OCI-LY1 (cell line): Measurements from ENCODE around the gene LCOR.

Source experiments
- CTCF ChIP-seq: fragments of 200-600 bp; sonication (generic), shearing (Covaris generic); IDR thresholded peaks from 2 replicates; pipeline ENCODE4 v1.5.1; 2017; ENCODE audit warnings: mild to moderate bottlenecking, antibody characterized with exemption, low read length, moderate library complexity, mixed read lengths
- EZH2 ChIP-seq: fragments of 200-600 bp; sonication (generic), shearing (Covaris generic); IDR thresholded peaks from 2 replicates; pipeline ENCODE4 v1.8.0; 2017; ENCODE audit warnings: borderline replicate concordance, mixed run types, mild to moderate bottlenecking, antibody characterized with exemption, low read length, moderate library complexity, mixed read lengths

DNA sequence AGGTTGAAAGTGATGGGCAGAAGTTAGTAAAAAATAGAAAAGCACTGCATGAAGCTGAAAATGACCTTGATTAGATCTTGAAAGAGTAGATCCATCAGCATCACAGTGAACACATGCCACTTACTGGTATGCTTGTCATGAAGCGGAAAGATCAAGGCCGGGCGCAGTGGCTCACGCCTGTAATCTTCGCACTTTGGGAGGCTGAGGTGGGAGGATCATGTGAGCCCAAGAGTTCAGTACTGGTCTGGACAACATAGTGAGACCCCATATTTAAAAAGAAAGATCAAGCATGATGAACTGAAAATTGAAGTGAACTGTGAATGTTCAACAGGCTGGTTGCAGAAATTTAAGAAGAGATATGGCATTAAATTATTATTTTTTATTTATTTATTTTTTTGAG lies 18.0 kb downstream of the LCOR start:
- no peak for TF ChIP-seq EZH2
- TF ChIP-seq CTCF: no peak
